ENCODE measurements around the gene C1R. TPM values are rescaled to one million over a fixed set of nuclear protein-coding genes. Genes with fewer than 3 reads are reported as not detected.

Gene C1R
- total RNA-seq, 1 donor from 2014 or later = 2.5 TPM

GRCh38 chr12:7106082-7106481 lies 13.8 kb upstream of the C1R start:
- no peak for TF ChIP-seq CTCF (conservative IDR thresholded peaks at IDR 0.05; ENCODE audit: low read depth, low read length)
- no peak for DNase-seq (ENCODE audit: low read depth)
- H3K4me3 ChIP-seq (ENCODE audit: low read depth, low read length) = no peak overlapping the region

GRCh38 chr12:7103837-7104584 lies 11.8 kb upstream of the C1R start:
- DNase-seq (ENCODE audit: low read depth) = no peak
- no peak overlapping the region for H3K4me3 ChIP-seq (ENCODE audit: low read depth, low read length)
- no peak for TF ChIP-seq CTCF (conservative IDR thresholded peaks at IDR 0.05; ENCODE audit: low read depth, low read length)

- no peak for DNase-seq (ENCODE audit: low read depth)
Observed at GRCh38 chr12:7102582-7102981, 10.3 kb upstream of the C1R start.

GRCh38 chr12:7101694-7102131 lies 9.5 kb upstream of the C1R start:
- no peak for TF ChIP-seq CTCF (conservative IDR thresholded peaks at IDR 0.05; ENCODE audit: low read depth, low read length)
- no peak overlapping the region for H3K4me3 ChIP-seq (ENCODE audit: low read depth, low read length)
- no peak for DNase-seq (ENCODE audit: low read depth)

More at GRCh38 chr12:7102582-7102981, 10.3 kb upstream of the C1R start:
- no peak overlapping the region for H3K4me3 ChIP-seq (ENCODE audit: low read depth, low read length)
- TF ChIP-seq CTCF (conservative IDR thresholded peaks at IDR 0.05; ENCODE audit: low read depth, low read length) = no peak

GRCh38 chr12:7101047-7101693 lies 8.9 kb upstream of the C1R start:
- no peak overlapping the region for H3K4me3 ChIP-seq (ENCODE audit: low read depth, low read length)
- TF ChIP-seq CTCF (conservative IDR thresholded peaks at IDR 0.05; ENCODE audit: low read depth, low read length) = no peak
- no peak for DNase-seq (ENCODE audit: low read depth)

- H3K4me3 ChIP-seq (ENCODE audit: low read depth, low read length) = no peak overlapping the region
- DNase-seq (ENCODE audit: low read depth) = no peak
- TF ChIP-seq CTCF (conservative IDR thresholded peaks at IDR 0.05; ENCODE audit: low read depth, low read length) = no peak
Observed at GRCh38 chr12:7100239-7100638, 8.0 kb upstream of the C1R start.
